Measurements from ENCODE around the gene PTGER1. TPM values are rescaled to one million over a fixed set of nuclear protein-coding genes. Genes with fewer than 3 reads are reported as not detected.
A peak's percentile ranks its signal among the peaks of the same experiment; 100 is the strongest.

Gene PTGER1
- total RNA-seq, 1 donor from 2014 or later, result 0.56 TPM

- no peaks in the 10 kb centered on the region for H3K9me3 Mint-ChIP-seq
These were observed 1.8 kb downstream of the PTGER1 start for GRCh38 chr19:14473073-14473977.

GRCh38 chr19:14472202-14472938, 2.8 kb downstream of the PTGER1 start:
- peaks cover 12% of the 10 kb centered on the region for H3K4me1 Mint-ChIP-seq (ENCODE audit: unreplicated experiment)
- H3K9me3 Mint-ChIP-seq, result no peaks in the 10 kb centered on the region
- peaks cover 4% of the 10 kb centered on the region for H3K36me3 Mint-ChIP-seq
- H3K4me3 Mint-ChIP-seq, result no peak overlapping the region
- peak; percentile 89 for DNase-seq (ENCODE audit: extremely low spot score, unreplicated experiment)
- TF ChIP-seq CTCF (conservative IDR thresholded peaks at IDR 0.05), result peak; percentile 99
- peak overlapping the region; percentile 13 for H3K27ac Mint-ChIP-seq
- peaks cover 3% of the 10 kb centered on the region for H3K27me3 Mint-ChIP-seq

More at GRCh38 chr19:14473073-14473977, 1.8 kb downstream of the PTGER1 start:
- peak overlapping the region; percentile 13 for H3K27ac Mint-ChIP-seq
- DNase-seq (ENCODE audit: extremely low spot score, unreplicated experiment), result no peak
- no peak for TF ChIP-seq CTCF (conservative IDR thresholded peaks at IDR 0.05)
- peaks cover 3% of the 10 kb centered on the region for H3K27me3 Mint-ChIP-seq
- no peak overlapping the region for H3K4me3 Mint-ChIP-seq
- H3K36me3 Mint-ChIP-seq, result peaks cover 4% of the 10 kb centered on the region
- peaks cover 17% of the 10 kb centered on the region for H3K4me1 Mint-ChIP-seq (ENCODE audit: unreplicated experiment)

- Mint-ChIP-seq H3K9me3 (no peaks in the 10 kb centered on the region), H3K36me3 (peaks cover 2% of the 10 kb centered on the region), H3K27me3 (peaks cover 1% of the 10 kb centered on the region), H3K4me1 (ENCODE audit: unreplicated experiment) (peaks cover 7% of the 10 kb centered on the region), H3K27ac (no peak overlapping the region), H3K4me3 (no peak overlapping the region)
- TF ChIP-seq CTCF (conservative IDR thresholded peaks at IDR 0.05), result no peak
- no peak for DNase-seq (ENCODE audit: extremely low spot score, unreplicated experiment)
These were observed 3.5 kb downstream of the PTGER1 start for GRCh38 chr19:14471436-14472187.

- Mint-ChIP-seq H3K36me3 (no peaks in the 10 kb centered on the region), H3K4me3 (no peak overlapping the region), H3K27me3 (no peaks in the 10 kb centered on the region), H3K9me3 (no peaks in the 10 kb centered on the region), H3K4me1 (ENCODE audit: unreplicated experiment) (no peaks in the 10 kb centered on the region), H3K27ac (no peak overlapping the region)
- no peak for TF ChIP-seq CTCF (conservative IDR thresholded peaks at IDR 0.05)
- DNase-seq (ENCODE audit: extremely low spot score, unreplicated experiment), result no peak
These were observed 4.9 kb downstream of the PTGER1 start for GRCh38 chr19:14470031-14470876.

- DNase-seq (ENCODE audit: extremely low spot score, unreplicated experiment), result no peak
- H3K9me3 Mint-ChIP-seq, result no peaks in the 10 kb centered on the region
- H3K27me3 Mint-ChIP-seq, result no peaks in the 10 kb centered on the region
- H3K4me1 Mint-ChIP-seq (ENCODE audit: unreplicated experiment), result no peaks in the 10 kb centered on the region
- TF ChIP-seq CTCF (conservative IDR thresholded peaks at IDR 0.05), result no peak
- no peak overlapping the region for H3K4me3 Mint-ChIP-seq
- H3K36me3 Mint-ChIP-seq, result no peaks in the 10 kb centered on the region
- peak overlapping the region; percentile 31 for H3K27ac Mint-ChIP-seq
These were observed 7.3 kb downstream of the PTGER1 start for GRCh38 chr19:14467816-14468215.
